Ovary (tissue), 9 donors: ENCODE data around the gene PBX4. TPM values are rescaled to one million over a fixed set of nuclear protein-coding genes. Genes with fewer than 3 reads are reported as not detected.

Experiments used
- DNase-seq, 5 donors: peaks; one replicate each; pipeline ENCODE4 v3.0.0-alpha.2; 2019 to 2020
- H3K27ac ChIP-seq, 2 donors: fragments of 200-600 bp; one replicate each; pipeline versions ENCODE4 v1.5.1 to v1.8.0; 2019 to 2022
- H3K27me3 ChIP-seq: fragments of 200-600 bp; one replicate; pipeline ENCODE4 v1.8.0; 2022
- H3K36me3 ChIP-seq: fragments of 200-600 bp; sonication (generic); one replicate; pipeline ENCODE4 v1.5.1; 2019
- H3K4me1 ChIP-seq: one replicate; pipeline ENCODE4 v1.8.1; 2013; ENCODE audit warnings: mild to moderate bottlenecking, moderate library complexity; ENCODE audit not compliant: insufficient read depth
- H3K4me3 ChIP-seq: fragments of 200-600 bp; sonication (generic); one replicate; pipeline ENCODE4 v1.5.1; 2017
- H3K9me3 ChIP-seq, 2 donors: fragments of 200-600 bp in 1 of 2; sonication (generic) in 1 of 2; one replicate each; pipeline versions ENCODE4 v1.5.1 to v1.8.1; 2013 to 2019; ENCODE audit warnings: mild to moderate bottlenecking in 1 of 2, moderate library complexity in 1 of 2
- EP300 ChIP-seq: sonication (generic); formaldehyde crosslinking; IDR thresholded peaks from one replicate; pipeline ENCODE4 v1.6.1; 2017; ENCODE audit warnings: antibody characterized with exemption
- POLR2A ChIP-seq: fragments of 450-650 bp; IDR thresholded peaks from one replicate; pipeline ENCODE4 v1.6.1; 2017; ENCODE audit warnings: antibody characterized with exemption, mild to moderate bottlenecking, moderate library complexity
- WGBS, 3 donors: extraction: QIAGEN DNeasy Blood & Tissue Kit in 1 of 3; methylation state at CpG; one replicate each; pipeline versions ENCODE4 v1.1.5 to v1.1.7; 2013 to 2017; 5-methylcytosine and 5-hydroxymethylcytosine counted together
- intact Hi-C, 4 donors: fragments of 100-400 bp; cut with DNase I; formaldehyde crosslinking; loops; one replicate each; pipeline versions ENCODE4 v1.11.0 to v1.15.1; 2022 to 2023
- polyA plus RNA-seq, 2 donors: library from polyadenylated mRNA; stranded (reverse); fragments of 200-250 nt in 1 of 2; fragments of 350-450 nt in 1 of 2; fragmentation: Illumina TruSeq in 1 of 2; extraction: RNeasy Lipid Tissue Mini Kit (QIAGEN cat#74804) in 1 of 2; gene quantifications; one replicate each; pipeline ENCODE4 v1.2.3, GENCODE V29; 2013 to 2014
- total RNA-seq, 7 donors: library from RNA; depleted of rRNA in 2 of 7; stranded (reverse); fragments of >200 nt in 2 of 7; fragmentation: NEBNext Ultra II Directional in 3 of 7; extraction: Animal tissue kit (Norgen Biotek cat#: 25700) in 3 of 7; gene quantifications; one replicate each; pipeline versions ENCODE4 v1.1.0 to v1.2.4, GENCODE V29; 2016 to 2023
- TF ChIP-seq, protein P1 (sequence below), 3 donors: fragments of 450-650 bp in 2 of 3; fragments of 200-600 bp in 1 of 3; IDR thresholded peaks; one replicate each; pipeline versions ENCODE4 v1.5.1 to v1.8.0; 2016 to 2022; ENCODE audit warnings: antibody characterized with exemption in 3 of 3, mild to moderate bottlenecking in 1 of 3
- donor health status: DM: no; HTN: no; CAD: no; lungs with moderate emphysema.
- donor health status: DM: no; HTN: no; CAD: no.
- donor health status: Bipolar disorder and iron deficiency.
- donor health status: DM: yes; HTN: yes; CAD: no.
- donor health status: DM: no; HTN: no; CAD: no.
- donor health status: DM: yes; HTN: yes; CAD: no.

PBX4 gene
- total and polyA plus RNA-seq, 9 donors, result 0.73 to 4.4 (median 3.2) TPM

GRCh38 chr19:19540064-19540714 lies 78.3 kb downstream of the PBX4 start:
- Histone ChIP-seq H3K4me3 (no peak overlapping the region), H3K36me3 (no peaks in the 10 kb centered on the region), H3K9me3 (no peaks in the 10 kb centered on the region), H3K4me1 (peaks cover 14% of the 10 kb centered on the region), H3K27ac (no peak overlapping the region), H3K27me3 (no peaks in the 10 kb centered on the region)
- DNase-seq, result peak; percentile 60 to 80 (median 76)
- 16 to 17% (median 17%) methylated on average over 39 to 74 of the region's 74 CpGs for WGBS, 3 donors
- intact Hi-C loops, result no loop called here
- TF ChIP-seq POLR2A (no peak), EP300 (no peak)
- TF ChIP-seq, protein P1, sequence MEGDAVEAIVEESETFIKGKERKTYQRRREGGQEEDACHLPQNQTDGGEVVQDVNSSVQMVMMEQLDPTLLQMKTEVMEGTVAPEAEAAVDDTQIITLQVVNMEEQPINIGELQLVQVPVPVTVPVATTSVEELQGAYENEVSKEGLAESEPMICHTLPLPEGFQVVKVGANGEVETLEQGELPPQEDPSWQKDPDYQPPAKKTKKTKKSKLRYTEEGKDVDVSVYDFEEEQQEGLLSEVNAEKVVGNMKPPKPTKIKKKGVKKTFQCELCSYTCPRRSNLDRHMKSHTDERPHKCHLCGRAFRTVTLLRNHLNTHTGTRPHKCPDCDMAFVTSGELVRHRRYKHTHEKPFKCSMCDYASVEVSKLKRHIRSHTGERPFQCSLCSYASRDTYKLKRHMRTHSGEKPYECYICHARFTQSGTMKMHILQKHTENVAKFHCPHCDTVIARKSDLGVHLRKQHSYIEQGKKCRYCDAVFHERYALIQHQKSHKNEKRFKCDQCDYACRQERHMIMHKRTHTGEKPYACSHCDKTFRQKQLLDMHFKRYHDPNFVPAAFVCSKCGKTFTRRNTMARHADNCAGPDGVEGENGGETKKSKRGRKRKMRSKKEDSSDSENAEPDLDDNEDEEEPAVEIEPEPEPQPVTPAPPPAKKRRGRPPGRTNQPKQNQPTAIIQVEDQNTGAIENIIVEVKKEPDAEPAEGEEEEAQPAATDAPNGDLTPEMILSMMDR (IDR thresholded peaks at IDR 0.05), result no peak

- H3K27me3 ChIP-seq, result no peaks in the 10 kb centered on the region
- no peak overlapping the region for H3K27ac ChIP-seq
- no peaks in the 10 kb centered on the region for H3K36me3 ChIP-seq
- TF ChIP-seq, protein P1 (IDR thresholded peaks at IDR 0.05), result no peak
- TF ChIP-seq EP300, result no peak
- no peak for TF ChIP-seq POLR2A
- no peaks in the 10 kb centered on the region for H3K9me3 ChIP-seq
- peaks cover 14% of the 10 kb centered on the region for H3K4me1 ChIP-seq
- no peak for DNase-seq
- 57 to 66% (median 58%) methylated on average over 14 to 19 of the region's 19 CpGs for WGBS, 3 donors
- intact Hi-C loops, result no loop called here
- H3K4me3 ChIP-seq, result no peak overlapping the region
Measured at GRCh38 chr19:19539698-19540063, 78.8 kb downstream of the PBX4 start.

DNA sequence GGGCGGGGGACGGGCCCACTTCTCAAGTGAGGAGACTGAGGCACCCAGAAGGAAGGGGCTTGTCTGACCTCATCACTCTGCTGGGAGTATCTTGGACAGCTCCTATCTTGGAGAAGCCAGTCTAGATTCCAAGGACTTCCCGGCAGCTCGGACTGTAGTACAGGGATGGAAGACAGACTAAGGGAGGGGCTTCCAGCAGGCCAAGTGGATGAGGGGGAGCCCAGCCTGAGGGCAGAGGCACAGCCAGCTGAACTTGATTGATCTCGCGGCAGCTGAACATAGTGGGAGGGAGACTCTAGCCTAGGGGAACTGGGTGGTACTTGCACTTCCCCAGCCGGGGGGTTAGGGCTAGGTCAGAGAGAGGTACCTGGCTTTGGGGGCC lies 79.7 kb downstream of the PBX4 start:
- TF ChIP-seq POLR2A, result no peak
- TF ChIP-seq EP300, result no peak
- TF ChIP-seq, protein P1 (IDR thresholded peaks at IDR 0.05), result no peak
- WGBS, 3 donors, result 9 to 12% (median 9%) methylated on average over 7 of the region's 7 CpGs
- H3K27me3 ChIP-seq, result no peaks in the 10 kb centered on the region

GRCh38 chr19:19538061-19538784 lies 80.3 kb downstream of the PBX4 start, which contains the start of gene CILP2:
TSS of gene CILP2 (plus strand) at chr19:19538265. CDS start at chr19:19538350, 85 bp downstream.
- H3K27ac ChIP-seq, result no peak within 1 kb of the TSS
- no peaks in the 10 kb centered on the region for H3K27me3 ChIP-seq
- H3K4me3 ChIP-seq, result peak within 1 kb of the TSS; percentile 3
- no peaks in the 10 kb centered on the region for H3K36me3 ChIP-seq
- peaks cover 14% of the 10 kb centered on the region for H3K4me1 ChIP-seq
- intact Hi-C loops, result no loop called here
- DNase-seq, result peak; percentile 65 to 86 (median 82)
- 1 to 3% (median 1%) methylated on average over 53 to 56 of the region's 56 CpGs for WGBS, 3 donors
- TF ChIP-seq, protein P1 (IDR thresholded peaks at IDR 0.05), result no peak
- TF ChIP-seq POLR2A (no peak), EP300 (no peak)
- H3K9me3 ChIP-seq, result no peaks in the 10 kb centered on the region

More for the DNA sequence above, 79.7 kb downstream of the PBX4 start:
- Histone ChIP-seq H3K36me3 (no peaks in the 10 kb centered on the region), H3K27ac (no peak overlapping the region), H3K9me3 (no peaks in the 10 kb centered on the region), H3K4me3 (no peak overlapping the region), H3K4me1 (peaks cover 14% of the 10 kb centered on the region)
- intact Hi-C loops, result no loop called here
- no peak for DNase-seq
